Neuronal stem cell (in vitro differentiated cells): Measurements from ENCODE around the gene TAOK1.

Experiments
- DNase-seq: peaks from one replicate; pipeline ENCODE4 v3.0.0-alpha.2; 2013; ENCODE audit warnings: low spot score
- H2AFZ ChIP-seq: one replicate; pipeline ENCODE4 v1.6.1; 2013; ENCODE audit warnings: mild to moderate bottlenecking, low read length, inconsistent platforms
- H2AK5ac ChIP-seq: 2 replicates; pipeline ENCODE4 v1.6.1; 2013; ENCODE audit warnings: low read depth, mild to moderate bottlenecking, inconsistent platforms, low read length, moderate library complexity, mixed read lengths
- H2BK120ac ChIP-seq: 2 replicates; pipeline ENCODE4 v1.6.1; 2013; ENCODE audit warnings: low read depth, mild to moderate bottlenecking, inconsistent platforms, low read length, moderate library complexity, mixed read lengths
- H2BK12ac ChIP-seq: one replicate; pipeline ENCODE4 v1.6.1; 2013; ENCODE audit warnings: low read length, inconsistent platforms
- H2BK15ac ChIP-seq: 2 replicates; pipeline ENCODE4 v1.6.1; 2013; ENCODE audit warnings: mild to moderate bottlenecking, low read length, inconsistent platforms, mixed read lengths
- H2BK5ac ChIP-seq: one replicate; pipeline ENCODE4 v1.6.1; 2013; ENCODE audit warnings: inconsistent platforms, mild to moderate bottlenecking, low read length, moderate library complexity
- H3K14ac ChIP-seq: one replicate; pipeline ENCODE4 v1.6.1; 2013; ENCODE audit warnings: low read length, inconsistent platforms
- H3K18ac ChIP-seq: 2 replicates; pipeline ENCODE4 v1.6.1; 2013; ENCODE audit warnings: low read length, inconsistent platforms
- H3K23ac ChIP-seq: 2 replicates; pipeline ENCODE4 v1.6.1; 2013; ENCODE audit warnings: low read depth, mild to moderate bottlenecking, mixed read lengths, low read length, inconsistent platforms; ENCODE audit not compliant: poor library complexity
- H3K27ac ChIP-seq: replicated peaks from 3 replicates; pipeline ENCODE4 v1.5.1; 2013; ENCODE audit warnings: low read length, inconsistent platforms
- H3K27me3 ChIP-seq, 3 experiments: 2 replicates each; pipeline ENCODE4 v1.6.1; 2013; ENCODE audit warnings: low read length in 3 of 3, mild to moderate bottlenecking in 2 of 3, inconsistent platforms in 1 of 3, low read depth in 1 of 3, mixed read lengths in 1 of 3, moderate library complexity in 1 of 3; ENCODE audit not compliant: control insufficient read depth in 3 of 3, insufficient read depth in 3 of 3
- H3K36me3 ChIP-seq, 2 donors: replicated peaks in 1 of 2; 2 replicates each; pipeline ENCODE4 v1.6.1; 2013; ENCODE audit warnings: low read length in 2 of 2; ENCODE audit not compliant: control insufficient read depth in 2 of 2, insufficient read depth in 2 of 2
- H3K4ac ChIP-seq: 2 replicates; pipeline ENCODE4 v1.6.1; 2013; ENCODE audit warnings: inconsistent platforms, mild to moderate bottlenecking, low read length, moderate library complexity
- H3K4me1 ChIP-seq, 2 donors: 1 replicate in 1 of 2; 2 replicates in 1 of 2; pipeline ENCODE4 v1.6.1; 2013; ENCODE audit warnings: low read length in 2 of 2, low read depth in 1 of 2; ENCODE audit not compliant: control insufficient read depth in 2 of 2, insufficient read depth in 1 of 2
- H3K4me2 ChIP-seq: one replicate; pipeline ENCODE4 v1.6.1; 2013; ENCODE audit warnings: mild to moderate bottlenecking, low read length, inconsistent platforms; ENCODE audit not compliant: insufficient read depth, poor library complexity, severe bottlenecking
- H3K4me3 ChIP-seq, 2 donors: 2 replicates each; pipeline ENCODE4 v1.5.1; 2013; ENCODE audit warnings: low read length in 2 of 2, mild to moderate bottlenecking in 2 of 2, inconsistent platforms in 1 of 2, moderate library complexity in 1 of 2
- H3K79me1 ChIP-seq: one replicate; pipeline ENCODE4 v1.6.1; 2013; ENCODE audit warnings: low read depth, mild to moderate bottlenecking, inconsistent platforms, low read length, moderate library complexity
- H3K9ac ChIP-seq: one replicate; pipeline ENCODE4 v1.6.1; 2013; ENCODE audit warnings: mild to moderate bottlenecking, low read depth, low read length, inconsistent platforms; ENCODE audit not compliant: poor library complexity
- H3K9me3 ChIP-seq, 2 donors: replicated peaks in 1 of 2; 2 replicates each; pipeline versions ENCODE3 to v1.6.1; 2013; ENCODE audit warnings: low read length in 2 of 2, mild to moderate bottlenecking in 2 of 2, inconsistent platforms in 1 of 2, low read depth in 1 of 2, mixed read lengths in 1 of 2, moderate library complexity in 1 of 2; ENCODE audit not compliant: control insufficient read depth in 2 of 2, insufficient read depth in 1 of 2
- H4K8ac ChIP-seq: one replicate; pipeline ENCODE4 v1.6.1; 2013; ENCODE audit warnings: low read depth, mild to moderate bottlenecking, inconsistent platforms, low read length, moderate library complexity
- H4K91ac ChIP-seq: one replicate; pipeline ENCODE4 v1.6.1; 2013; ENCODE audit warnings: low read length, low read depth, mild to moderate bottlenecking, inconsistent platforms; ENCODE audit not compliant: poor library complexity
- WGBS, 2 donors: extraction: QIAGEN DNeasy Blood & Tissue Kit; methylation state at CpG; one replicate each; pipeline ENCODE4 v1.1.7; 2013; ENCODE audit warnings: missing lambda C conversion rate in 2 of 2, mixed read lengths in 1 of 2; ENCODE audit not compliant: insufficient read length in 2 of 2, insufficient replicate concordance in 1 of 2; ENCODE audit errors: extremely low coverage in 2 of 2; 5-methylcytosine and 5-hydroxymethylcytosine counted together

TAOK1 gene

DNA sequence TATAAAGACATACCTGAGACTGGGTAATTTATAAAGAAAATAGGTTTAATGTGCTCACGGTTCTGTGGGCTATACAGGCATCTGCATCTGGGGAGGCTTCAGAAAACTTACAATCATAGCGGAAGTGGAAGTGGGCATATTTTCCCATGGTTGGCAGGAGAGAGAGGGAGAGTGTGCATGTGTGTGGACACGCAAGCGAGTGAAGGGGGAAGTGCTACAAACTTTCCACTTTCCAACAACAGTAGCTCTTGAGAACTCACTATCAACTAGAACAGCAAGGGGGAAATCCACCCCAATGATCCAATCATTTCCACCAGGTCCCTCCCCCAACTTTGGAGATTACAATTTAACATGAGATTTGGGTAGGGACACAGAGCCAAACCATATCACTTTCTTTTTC lies 11.1 kb downstream of the TAOK1 start:
- Histone ChIP-seq H3K18ac (no peak overlapping the region), H3K27ac (no peak overlapping the region), H4K91ac (no peak overlapping the region), H3K36me3 (peaks cover 1 to 86% of the 10 kb centered on the region in 2 donors), H3K79me1 (peaks cover 3% of the 10 kb centered on the region), H3K9ac (no peak overlapping the region), H2AK5ac (no peak overlapping the region), H3K27me3 (no peaks in the 10 kb centered on the region), H3K4me2 (no peak overlapping the region), H3K4me3 (no peak overlapping the region), H3K9me3 (peaks cover 0 to 11% of the 10 kb centered on the region in 2 donors), H3K4me1 (no peaks in the 10 kb centered on the region), H2BK12ac (no peak overlapping the region), H2BK5ac (no peak overlapping the region), H2AFZ (no peak overlapping the region), H3K4ac (no peak overlapping the region), H3K14ac (no peak overlapping the region), H2BK120ac (no peak overlapping the region), H2BK15ac (no peak overlapping the region), H3K23ac (no peak overlapping the region), H4K8ac (no peak overlapping the region)
- no CpG with 5 or more reads among the region's 4 CpGs for WGBS, 2 donors
- no peak for DNase-seq

- Histone ChIP-seq H2AK5ac (no peak overlapping the region), H2BK12ac (no peak overlapping the region), H2BK5ac (no peak overlapping the region), H3K27me3 (no peaks in the 10 kb centered on the region), H3K4me1 (no peaks in the 10 kb centered on the region), H3K4ac (no peak overlapping the region), H3K36me3 (peaks cover 0 to 74% of the 10 kb centered on the region in 2 donors), H3K9ac (no peak overlapping the region), H3K9me3 (no peaks in the 10 kb centered on the region), H3K18ac (no peak overlapping the region), H3K79me1 (peaks cover 6% of the 10 kb centered on the region), H3K4me3 (no peak overlapping the region), H3K27ac (no peak overlapping the region), H2AFZ (no peak overlapping the region), H4K91ac (no peak overlapping the region), H3K4me2 (no peak overlapping the region), H3K23ac (no peak overlapping the region), H3K14ac (no peak overlapping the region), H2BK15ac (no peak overlapping the region), H4K8ac (no peak overlapping the region), H2BK120ac (no peak overlapping the region)
- DNase-seq, result no peak
- WGBS, 2 donors, result no CpG with 5 or more reads among the region's 2 CpGs
Observed at GRCh38 chr17:29407856-29408255, 17.7 kb downstream of the TAOK1 start.

- H3K14ac ChIP-seq, result no peak overlapping the region
- WGBS, 2 donors, result no CpG with 5 or more reads among the region's 6 CpGs
Observed at GRCh38 chr17:29409963-29410362, 19.8 kb downstream of the TAOK1 start.

DNA sequence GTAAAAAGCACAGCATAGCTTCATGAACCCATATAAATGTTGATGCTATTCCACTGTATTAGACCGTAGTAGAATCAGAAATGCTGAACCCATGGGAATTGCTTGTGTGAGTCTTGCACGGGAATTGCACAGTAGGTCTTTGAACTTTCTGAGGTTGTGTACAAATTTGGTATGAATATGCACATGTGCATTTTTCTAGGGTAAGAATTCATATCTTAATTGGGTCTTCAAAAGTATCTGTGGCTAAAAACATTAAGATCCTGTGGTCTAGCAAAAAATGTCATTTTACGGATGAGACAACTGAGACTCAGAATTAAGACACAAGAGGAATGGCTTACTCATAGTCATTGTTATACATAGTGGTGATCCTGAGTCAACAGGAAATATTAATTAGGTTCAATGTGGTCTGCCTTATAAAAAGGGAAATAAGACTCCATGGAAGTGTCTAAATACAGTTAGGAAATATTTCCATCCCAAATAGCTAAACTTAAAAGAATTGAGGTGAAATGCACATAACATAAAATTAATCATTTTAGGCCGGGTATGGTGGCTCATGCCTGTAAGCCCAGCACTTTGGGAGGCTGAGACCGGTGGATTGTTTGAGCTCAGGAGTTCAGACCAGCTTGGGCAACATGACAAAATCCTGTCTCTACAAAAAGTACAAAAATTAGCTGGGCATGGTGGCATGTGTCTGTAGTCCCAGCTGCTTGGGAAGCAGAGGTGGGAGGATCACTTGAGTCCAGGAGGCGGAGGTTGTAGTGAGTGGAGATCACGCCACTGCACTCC lies 22.8 kb downstream of the TAOK1 start:
- no peak overlapping the region for H3K9ac ChIP-seq
- H3K4me2 ChIP-seq, result no peak overlapping the region
- no peak overlapping the region for H4K91ac ChIP-seq
- no peak overlapping the region for H4K8ac ChIP-seq
- H2BK15ac ChIP-seq, result no peak overlapping the region
- WGBS, 2 donors, result no CpG with 5 or more reads among the region's 7 CpGs
- H2BK120ac ChIP-seq, result no peak overlapping the region
- no peak overlapping the region for H3K27ac ChIP-seq
- DNase-seq, result no peak
- H3K18ac ChIP-seq, result no peak overlapping the region
- no peak overlapping the region for H3K23ac ChIP-seq
- H2BK12ac ChIP-seq, result no peak overlapping the region
- no peaks in the 10 kb centered on the region for H3K4me1 ChIP-seq
- no peak overlapping the region for H3K4ac ChIP-seq
- no peak overlapping the region for H2AFZ ChIP-seq
- no peaks in the 10 kb centered on the region for H3K9me3 ChIP-seq
- no peak overlapping the region for H3K4me3 ChIP-seq
- no peak overlapping the region for H2BK5ac ChIP-seq
- H3K27me3 ChIP-seq, result no peaks in the 10 kb centered on the region
- peaks cover 7% of the 10 kb centered on the region for H3K79me1 ChIP-seq
- no peak overlapping the region for H3K14ac ChIP-seq
- H3K36me3 ChIP-seq, result peaks cover 0 to 42% of the 10 kb centered on the region in 2 donors
- H2AK5ac ChIP-seq, result no peak overlapping the region

More at GRCh38 chr17:29409963-29410362, 19.8 kb downstream of the TAOK1 start:
- peaks cover 0 to 60% of the 10 kb centered on the region in 2 donors for H3K36me3 ChIP-seq
- H2AFZ ChIP-seq, result no peak overlapping the region
- no peak overlapping the region for H3K27ac ChIP-seq
- H3K4me3 ChIP-seq, result no peak overlapping the region
- peaks cover 6% of the 10 kb centered on the region for H3K79me1 ChIP-seq
- no peaks in the 10 kb centered on the region for H3K9me3 ChIP-seq
- H3K27me3 ChIP-seq, result no peaks in the 10 kb centered on the region
- H2BK5ac ChIP-seq, result no peak overlapping the region
- no peak for DNase-seq
- no peak overlapping the region for H2BK120ac ChIP-seq
- no peak overlapping the region for H4K91ac ChIP-seq
- no peak overlapping the region for H3K23ac ChIP-seq
- H3K18ac ChIP-seq, result no peak overlapping the region
- H2BK15ac ChIP-seq, result no peak overlapping the region
- no peak overlapping the region for H3K4ac ChIP-seq
- H3K9ac ChIP-seq, result no peak overlapping the region
- no peak overlapping the region for H3K4me2 ChIP-seq
- H2BK12ac ChIP-seq, result no peak overlapping the region
- no peak overlapping the region for H4K8ac ChIP-seq
- no peaks in the 10 kb centered on the region for H3K4me1 ChIP-seq
- H2AK5ac ChIP-seq, result no peak overlapping the region
